AG04449 (cell line): ENCODE data around the gene SLC52A3.

Experiments
- CTCF ChIA-PET: fragments of 350-600 bp; formaldehyde crosslinking; extraction: SDS; loops from one replicate; lab custom pipeline; 2021; ENCODE audit warnings: antibody characterized with exemption; lab: Yijun Ruan, JAX
- POLR2A ChIA-PET: fragments of 400-600, 350-600 bp; formaldehyde crosslinking; extraction: SDS; loops from one replicate; lab custom pipeline; 2020; ENCODE audit warnings: antibody characterized with exemption, inconsistent platforms; lab: Yijun Ruan, JAX
- DNase-seq: peaks from one replicate; pipeline ENCODE4 v3.0.0-alpha.2; 2010; ENCODE audit warnings: low read depth, low spot score
- H3K4me3 ChIP-seq: 2 replicates; pipeline ENCODE4 v1.5.1; 2011; ENCODE audit warnings: low read depth, mild to moderate bottlenecking, control low read depth, low read length
- CTCF ChIP-seq: IDR thresholded peaks from one replicate; pipeline ENCODE4 v1.5.1; 2011; ENCODE audit warnings: mild to moderate bottlenecking, moderate library complexity, low read length, control low read depth, inconsistent platforms; ENCODE audit not compliant: insufficient read depth; ENCODE audit errors: missing control alignments

The SLC52A3 gene

GRCh38 chr20:740162-740561, 28.1 kb downstream of the SLC52A3 start:
- POLR2A ChIA-PET, result no interaction called here
- no peak for TF ChIP-seq CTCF
- CTCF ChIA-PET, result interaction anchor here (0.8 to 4.5 kb wide), 14 partner anchors 9 to 261 kb away, joined by 3 to 122 read pairs (median 6); no protein-coding TSS in a partner anchor

DNA sequence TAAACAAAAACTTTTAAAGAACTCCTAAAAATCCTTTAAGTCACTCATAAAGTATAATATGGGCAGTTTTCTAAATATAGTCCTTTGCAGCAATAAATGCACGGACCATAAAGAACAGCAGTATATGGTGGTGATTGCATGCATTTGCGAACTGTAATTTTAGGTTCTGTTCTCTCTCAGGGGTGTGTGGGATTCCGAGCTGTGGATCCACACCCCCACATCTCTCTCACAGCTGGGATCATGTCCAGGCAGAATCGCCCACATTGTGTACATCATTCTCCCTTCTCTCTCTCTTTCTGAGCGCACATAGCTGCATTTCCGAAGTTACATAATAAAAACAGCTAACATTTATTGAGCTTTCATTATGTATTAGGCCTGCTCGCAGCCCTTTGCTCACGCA, 28.6 kb downstream of the SLC52A3 start:
- no peak for TF ChIP-seq CTCF
- ChIA-PET CTCF (interaction anchor here (0.6 to 4.5 kb wide), 32 partner anchors 9 to 409 kb away, joined by 3 to 122 read pairs (median 4); no protein-coding TSS in a partner anchor), POLR2A (no interaction called here)
- DNase-seq, result no peak
- H3K4me3 ChIP-seq, result no peak overlapping the region

More at GRCh38 chr20:740162-740561, 28.1 kb downstream of the SLC52A3 start:
- H3K4me3 ChIP-seq, result no peak overlapping the region
- DNase-seq, result no peak

- ChIA-PET POLR2A (no interaction called here), CTCF (interaction anchor here (5.2 kb wide), 1 partner anchor 171 kb away, joined by 55 read pairs; no protein-coding TSS in a partner anchor)
- H3K4me3 ChIP-seq, result no peak overlapping the region
- no peak for DNase-seq
- no peak for TF ChIP-seq CTCF
Measured at GRCh38 chr20:733861-734260, 34.4 kb downstream of the SLC52A3 start.

DNA sequence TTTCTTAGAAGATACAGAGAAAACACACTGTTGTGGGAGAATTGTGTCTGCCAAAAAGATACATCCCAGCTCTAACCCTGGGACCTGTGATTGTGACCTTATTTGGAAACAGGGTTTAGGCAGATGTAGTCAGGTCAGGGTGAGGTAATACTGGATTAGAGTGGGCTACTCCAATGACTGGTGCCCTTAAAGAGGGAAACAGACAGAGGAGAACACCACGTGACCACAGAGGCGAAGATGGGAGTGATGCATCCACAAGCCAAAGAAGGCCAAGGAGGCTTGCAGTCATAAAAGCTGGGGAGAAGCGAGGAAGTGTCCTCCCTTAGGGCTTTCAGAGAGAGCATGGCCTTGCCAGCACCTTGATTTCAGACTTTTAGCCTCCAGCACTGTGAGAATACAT, 35.6 kb downstream of the SLC52A3 start:
- POLR2A ChIA-PET, result no interaction called here
- no peak overlapping the region for H3K4me3 ChIP-seq
- no peak for TF ChIP-seq CTCF
- no peak for DNase-seq
- CTCF ChIA-PET, result interaction anchor here (2.0 to 5.2 kb wide), 2 partner anchors 170 to 171 kb away, joined by 13 to 55 read pairs; no protein-coding TSS in a partner anchor

DNA sequence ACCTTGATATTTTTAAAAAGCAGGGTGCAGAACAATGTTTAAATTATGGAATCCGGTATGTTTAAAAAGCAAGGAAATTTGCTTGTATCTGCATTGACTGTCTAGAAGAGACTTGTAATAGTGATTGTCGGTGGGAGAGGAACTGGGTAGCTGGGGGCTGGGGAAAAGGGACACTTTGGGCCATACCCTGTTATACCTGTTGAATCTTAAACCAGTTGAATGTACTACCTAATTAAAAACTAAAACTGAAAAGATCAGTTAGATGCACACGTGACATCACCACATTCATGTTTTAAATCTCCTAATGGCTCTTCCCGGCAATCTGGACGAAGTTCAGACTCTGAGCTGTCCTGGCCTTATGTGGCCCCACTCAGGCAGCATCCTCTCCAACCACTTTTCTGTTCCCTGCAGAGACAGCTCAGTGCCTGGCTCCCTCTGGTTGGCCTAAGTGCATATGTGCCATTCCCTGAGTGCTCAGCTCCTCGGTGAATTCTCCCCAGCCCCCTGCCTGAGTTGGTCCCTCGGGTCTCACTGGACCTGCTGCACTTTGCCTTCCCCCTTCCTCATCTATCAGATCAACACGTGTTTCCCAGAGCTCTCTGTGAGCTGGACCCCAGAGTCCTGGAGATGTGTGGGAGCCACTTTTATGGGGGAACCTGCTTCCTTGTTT, 36.3 kb downstream of the SLC52A3 start:
- no peak overlapping the region for H3K4me3 ChIP-seq
- CTCF ChIA-PET, result interaction anchor here (2.0 to 3.9 kb wide), 2 partner anchors 8 to 170 kb away, joined by 13 to 24 read pairs; no protein-coding TSS in a partner anchor
- POLR2A ChIA-PET, result interaction anchor here (0.5 kb wide), 1 partner anchor 15 kb away, joined by 3 read pairs; no protein-coding TSS in a partner anchor
- no peak for DNase-seq
- no peak for TF ChIP-seq CTCF

GRCh38 chr20:730005-730404, 38.3 kb downstream of the SLC52A3 start:
- ChIA-PET CTCF (interaction anchor here (2.5 to 3.9 kb wide), 2 partner anchors 10 to 168 kb away, joined by 23 to 24 read pairs; no protein-coding TSS in a partner anchor), POLR2A (no interaction called here)
- DNase-seq, result no peak
- H3K4me3 ChIP-seq, result no peak overlapping the region
- TF ChIP-seq CTCF, result no peak
